Upper lobe of left lung (tissue), 4 donors: Measurements from ENCODE around the gene NECTIN4.

Experiments
- CTCF ChIP-seq, 6 experiments: fragments of 450-650 bp in 4 of 6; fragments of 200-600 bp in 2 of 6; sonication (generic) in 2 of 6; IDR thresholded peaks; one replicate each; pipeline ENCODE4 v1.5.1; 2016 to 2019; ENCODE audit warnings: antibody characterized with exemption in 6 of 6
- EP300 ChIP-seq, 4 donors: sonication (generic); formaldehyde crosslinking; IDR thresholded peaks; one replicate each; pipeline ENCODE4 v1.5.1; 2017; ENCODE audit warnings: antibody characterized with exemption in 4 of 4, control low read depth in 2 of 4
- POLR2A ChIP-seq, 4 donors: fragments of 450-650 bp; IDR thresholded peaks; one replicate each; pipeline ENCODE4 v1.5.1; 2016 to 2017; ENCODE audit warnings: antibody characterized with exemption in 4 of 4, mild to moderate bottlenecking in 2 of 4
- POLR2AphosphoS5 ChIP-seq, 2 donors: sonication (generic); formaldehyde crosslinking; IDR thresholded peaks; one replicate each; pipeline ENCODE4 v1.5.1; 2017; ENCODE audit warnings: antibody characterized with exemption in 2 of 2

DNA sequence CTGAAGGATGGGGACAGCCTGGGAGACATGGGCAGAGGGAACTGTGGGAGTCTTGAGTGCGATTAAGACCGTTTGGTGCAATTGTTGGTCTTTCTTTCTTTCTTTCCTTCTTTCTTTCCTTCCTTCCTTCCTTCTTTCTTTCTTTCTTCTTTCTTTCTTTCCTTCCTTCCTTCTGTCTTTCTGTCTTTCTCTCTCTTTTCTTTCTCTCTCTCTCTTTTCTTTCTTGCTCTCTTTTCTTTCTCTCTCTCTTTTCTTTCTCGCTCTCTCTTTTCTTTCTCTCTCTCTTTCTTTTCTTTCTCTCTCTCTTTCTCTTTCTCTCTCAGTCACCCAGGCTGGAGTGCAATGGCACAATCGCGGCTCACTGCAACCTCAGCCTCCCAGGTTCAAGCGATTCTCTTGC, 5.9 kb upstream of the NECTIN4 start:
- TF ChIP-seq CTCF (IDR thresholded peaks at IDR 0.05) (no peak), POLR2AphosphoS5 (IDR thresholded peaks at IDR 0.05) (no peak), POLR2A (IDR thresholded peaks at IDR 0.05) (no peak), EP300 (IDR thresholded peaks at IDR 0.05) (no peak)
